Measurements from ENCODE around the gene CTF1.

- no peak for TF ChIP-seq CTCF (IDR thresholded peaks at IDR 0.05; ENCODE audit: low read depth, low read length, missing input control)
- no peak for TF ChIP-seq ZBTB33 (IDR thresholded peaks at IDR 0.05)
- no peak for TF ChIP-seq SP1 (IDR thresholded peaks at IDR 0.05)
- TF ChIP-seq TAF1 (conservative IDR thresholded peaks at IDR 0.05) = no peak
- no peak for TF ChIP-seq MAX (IDR thresholded peaks at IDR 0.05)
- no peak for TF ChIP-seq RXRA (IDR thresholded peaks at IDR 0.05)
- no peak for TF ChIP-seq RAD21 (IDR thresholded peaks at IDR 0.05)
- no peak for TF ChIP-seq GABPA (IDR thresholded peaks at IDR 0.05 in 1 of 2, conservative IDR thresholded peaks at IDR 0.05 in 1 of 2)
- no peak for TF ChIP-seq EGR1 (IDR thresholded peaks at IDR 0.05; ENCODE audit: low read depth in 2 of 2)
- TF ChIP-seq REST (IDR thresholded peaks at IDR 0.05) = no peak
- TF ChIP-seq NR2F2 (IDR thresholded peaks at IDR 0.05) = no peak
- TF ChIP-seq JUND (IDR thresholded peaks at IDR 0.05) = no peak
Measured at GRCh38 chr16:30885196-30885595, 11.2 kb upstream of the CTF1 start.
